NCI-H187 (cell line): ENCODE data around the gene OR2T8.

ENCODE experiments used
- DNase-seq, 2 experiments: peaks; one replicate each; lab custom pipeline; 2025; lab: John Stamatoyannopoulos, UW

The OR2T8 gene

GRCh38 chr1:247961791-247962190 lies 41.7 kb downstream of the OR2T8 start:
- no peak for DNase-seq

GRCh38 chr1:247962911-247963588 lies 43.0 kb downstream of the OR2T8 start:
- no peak for DNase-seq

GRCh38 chr1:247964933-247965332 lies 44.9 kb downstream of the OR2T8 start, which contains the start of gene OR2AK2:
Gene OR2AK2 (plus strand): TSS chr1:247965233. CDS start chr1:247965377, 144 bp downstream.
- no peak for DNase-seq

GRCh38 chr1:247966532-247967204 lies 46.6 kb downstream of the OR2T8 start:
- DNase-seq = no peak
